ENCODE results near the gene MYO1G. TPM values are rescaled to one million over a fixed set of nuclear protein-coding genes. Genes with fewer than 3 reads are reported as not detected.

Gene MYO1G
- total and polyA plus RNA-seq, 9 of the 15 experiments (the other 6 are each of a cell fraction or from before 2014, with no cell fraction given) = 0.03 to 0.62 (median 0.13) TPM; not detected in 1

DNA sequence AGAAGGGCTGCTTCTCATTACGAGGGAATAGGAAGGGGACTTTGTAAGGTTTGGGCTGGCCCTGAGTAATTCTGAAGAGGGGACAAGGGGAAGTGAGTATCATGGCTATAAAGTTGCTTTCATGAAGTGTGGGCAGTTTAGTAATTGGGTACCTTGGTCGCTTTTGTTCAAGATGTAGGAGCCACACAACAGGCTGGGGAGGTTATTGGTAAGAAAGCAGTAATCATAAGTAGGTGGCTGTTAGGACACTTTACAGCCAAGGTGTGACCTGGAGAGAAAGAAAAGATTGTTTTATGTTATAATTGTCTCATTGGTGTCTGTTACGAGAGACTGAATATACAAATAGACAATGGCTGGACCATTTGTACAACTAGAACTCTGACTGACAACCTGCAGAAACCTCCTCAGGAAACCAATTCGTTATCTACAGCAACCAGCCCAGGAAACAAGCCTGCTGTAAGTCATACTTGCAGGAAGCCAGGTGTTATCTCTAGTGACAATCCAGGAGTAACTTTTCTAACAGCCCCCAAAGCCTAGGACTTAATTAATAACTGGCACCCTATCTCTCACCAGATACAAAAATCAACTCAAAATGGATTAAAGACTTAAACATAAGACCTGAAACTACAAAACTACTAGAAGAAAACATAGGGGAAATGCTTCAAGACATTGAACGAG, 16.2 kb upstream of the MYO1G start (continued):
- TF ChIP-seq, protein P1, sequence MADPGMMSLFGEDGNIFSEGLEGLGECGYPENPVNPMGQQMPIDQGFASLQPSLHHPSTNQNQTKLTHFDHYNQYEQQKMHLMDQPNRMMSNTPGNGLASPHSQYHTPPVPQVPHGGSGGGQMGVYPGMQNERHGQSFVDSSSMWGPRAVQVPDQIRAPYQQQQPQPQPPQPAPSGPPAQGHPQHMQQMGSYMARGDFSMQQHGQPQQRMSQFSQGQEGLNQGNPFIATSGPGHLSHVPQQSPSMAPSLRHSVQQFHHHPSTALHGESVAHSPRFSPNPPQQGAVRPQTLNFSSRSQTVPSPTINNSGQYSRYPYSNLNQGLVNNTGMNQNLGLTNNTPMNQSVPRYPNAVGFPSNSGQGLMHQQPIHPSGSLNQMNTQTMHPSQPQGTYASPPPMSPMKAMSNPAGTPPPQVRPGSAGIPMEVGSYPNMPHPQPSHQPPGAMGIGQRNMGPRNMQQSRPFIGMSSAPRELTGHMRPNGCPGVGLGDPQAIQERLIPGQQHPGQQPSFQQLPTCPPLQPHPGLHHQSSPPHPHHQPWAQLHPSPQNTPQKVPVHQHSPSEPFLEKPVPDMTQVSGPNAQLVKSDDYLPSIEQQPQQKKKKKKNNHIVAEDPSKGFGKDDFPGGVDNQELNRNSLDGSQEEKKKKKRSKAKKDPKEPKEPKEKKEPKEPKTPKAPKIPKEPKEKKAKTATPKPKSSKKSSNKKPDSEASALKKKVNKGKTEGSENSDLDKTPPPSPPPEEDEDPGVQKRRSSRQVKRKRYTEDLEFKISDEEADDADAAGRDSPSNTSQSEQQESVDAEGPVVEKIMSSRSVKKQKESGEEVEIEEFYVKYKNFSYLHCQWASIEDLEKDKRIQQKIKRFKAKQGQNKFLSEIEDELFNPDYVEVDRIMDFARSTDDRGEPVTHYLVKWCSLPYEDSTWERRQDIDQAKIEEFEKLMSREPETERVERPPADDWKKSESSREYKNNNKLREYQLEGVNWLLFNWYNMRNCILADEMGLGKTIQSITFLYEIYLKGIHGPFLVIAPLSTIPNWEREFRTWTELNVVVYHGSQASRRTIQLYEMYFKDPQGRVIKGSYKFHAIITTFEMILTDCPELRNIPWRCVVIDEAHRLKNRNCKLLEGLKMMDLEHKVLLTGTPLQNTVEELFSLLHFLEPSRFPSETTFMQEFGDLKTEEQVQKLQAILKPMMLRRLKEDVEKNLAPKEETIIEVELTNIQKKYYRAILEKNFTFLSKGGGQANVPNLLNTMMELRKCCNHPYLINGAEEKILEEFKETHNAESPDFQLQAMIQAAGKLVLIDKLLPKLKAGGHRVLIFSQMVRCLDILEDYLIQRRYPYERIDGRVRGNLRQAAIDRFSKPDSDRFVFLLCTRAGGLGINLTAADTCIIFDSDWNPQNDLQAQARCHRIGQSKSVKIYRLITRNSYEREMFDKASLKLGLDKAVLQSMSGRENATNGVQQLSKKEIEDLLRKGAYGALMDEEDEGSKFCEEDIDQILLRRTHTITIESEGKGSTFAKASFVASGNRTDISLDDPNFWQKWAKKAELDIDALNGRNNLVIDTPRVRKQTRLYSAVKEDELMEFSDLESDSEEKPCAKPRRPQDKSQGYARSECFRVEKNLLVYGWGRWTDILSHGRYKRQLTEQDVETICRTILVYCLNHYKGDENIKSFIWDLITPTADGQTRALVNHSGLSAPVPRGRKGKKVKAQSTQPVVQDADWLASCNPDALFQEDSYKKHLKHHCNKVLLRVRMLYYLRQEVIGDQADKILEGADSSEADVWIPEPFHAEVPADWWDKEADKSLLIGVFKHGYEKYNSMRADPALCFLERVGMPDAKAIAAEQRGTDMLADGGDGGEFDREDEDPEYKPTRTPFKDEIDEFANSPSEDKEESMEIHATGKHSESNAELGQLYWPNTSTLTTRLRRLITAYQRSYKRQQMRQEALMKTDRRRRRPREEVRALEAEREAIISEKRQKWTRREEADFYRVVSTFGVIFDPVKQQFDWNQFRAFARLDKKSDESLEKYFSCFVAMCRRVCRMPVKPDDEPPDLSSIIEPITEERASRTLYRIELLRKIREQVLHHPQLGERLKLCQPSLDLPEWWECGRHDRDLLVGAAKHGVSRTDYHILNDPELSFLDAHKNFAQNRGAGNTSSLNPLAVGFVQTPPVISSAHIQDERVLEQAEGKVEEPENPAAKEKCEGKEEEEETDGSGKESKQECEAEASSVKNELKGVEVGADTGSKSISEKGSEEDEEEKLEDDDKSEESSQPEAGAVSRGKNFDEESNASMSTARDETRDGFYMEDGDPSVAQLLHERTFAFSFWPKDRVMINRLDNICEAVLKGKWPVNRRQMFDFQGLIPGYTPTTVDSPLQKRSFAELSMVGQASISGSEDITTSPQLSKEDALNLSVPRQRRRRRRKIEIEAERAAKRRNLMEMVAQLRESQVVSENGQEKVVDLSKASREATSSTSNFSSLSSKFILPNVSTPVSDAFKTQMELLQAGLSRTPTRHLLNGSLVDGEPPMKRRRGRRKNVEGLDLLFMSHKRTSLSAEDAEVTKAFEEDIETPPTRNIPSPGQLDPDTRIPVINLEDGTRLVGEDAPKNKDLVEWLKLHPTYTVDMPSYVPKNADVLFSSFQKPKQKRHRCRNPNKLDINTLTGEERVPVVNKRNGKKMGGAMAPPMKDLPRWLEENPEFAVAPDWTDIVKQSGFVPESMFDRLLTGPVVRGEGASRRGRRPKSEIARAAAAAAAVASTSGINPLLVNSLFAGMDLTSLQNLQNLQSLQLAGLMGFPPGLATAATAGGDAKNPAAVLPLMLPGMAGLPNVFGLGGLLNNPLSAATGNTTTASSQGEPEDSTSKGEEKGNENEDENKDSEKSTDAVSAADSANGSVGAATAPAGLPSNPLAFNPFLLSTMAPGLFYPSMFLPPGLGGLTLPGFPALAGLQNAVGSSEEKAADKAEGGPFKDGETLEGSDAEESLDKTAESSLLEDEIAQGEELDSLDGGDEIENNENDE (IDR thresholded peaks at IDR 0.05; ENCODE audit: low read depth, low read length) = no peak
- TF ChIP-seq RFX7 (CRISPR knock-in tag; IDR thresholded peaks at IDR 0.05) (no peak), ZFP1 (CRISPR knock-in tag; IDR thresholded peaks at IDR 0.05) (no peak), SP2 (IDR thresholded peaks at IDR 0.05; ENCODE audit: extremely low read depth, low read depth, low read length, poor library complexity, severe bottlenecking) (no peak), ZBTB8A (IDR thresholded peaks at IDR 0.05; ENCODE audit: partially characterized antibody) (no peak), LARP7 (IDR thresholded peaks at IDR 0.05) (no peak), YBX1 (IDR thresholded peaks at IDR 0.05) (no peak), SMARCB1 (IDR thresholded peaks at IDR 0.05; ENCODE audit: insufficient read length, low read depth) (no peak), ERF (CRISPR knock-in tag; IDR thresholded peaks at IDR 0.05) (peak; percentile 39; the same call in 1 of the 2 replicates), TEAD2 (tag; IDR thresholded peaks at IDR 0.05) (no peak)
- TF ChIP-seq, protein P2, sequence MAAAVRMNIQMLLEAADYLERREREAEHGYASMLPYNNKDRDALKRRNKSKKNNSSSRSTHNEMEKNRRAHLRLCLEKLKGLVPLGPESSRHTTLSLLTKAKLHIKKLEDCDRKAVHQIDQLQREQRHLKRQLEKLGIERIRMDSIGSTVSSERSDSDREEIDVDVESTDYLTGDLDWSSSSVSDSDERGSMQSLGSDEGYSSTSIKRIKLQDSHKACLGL (CRISPR knock-in tag; IDR thresholded peaks at IDR 0.05; ENCODE audit: borderline replicate concordance, poor library complexity, severe bottlenecking) = no peak
- TF ChIP-seq, protein P3, sequence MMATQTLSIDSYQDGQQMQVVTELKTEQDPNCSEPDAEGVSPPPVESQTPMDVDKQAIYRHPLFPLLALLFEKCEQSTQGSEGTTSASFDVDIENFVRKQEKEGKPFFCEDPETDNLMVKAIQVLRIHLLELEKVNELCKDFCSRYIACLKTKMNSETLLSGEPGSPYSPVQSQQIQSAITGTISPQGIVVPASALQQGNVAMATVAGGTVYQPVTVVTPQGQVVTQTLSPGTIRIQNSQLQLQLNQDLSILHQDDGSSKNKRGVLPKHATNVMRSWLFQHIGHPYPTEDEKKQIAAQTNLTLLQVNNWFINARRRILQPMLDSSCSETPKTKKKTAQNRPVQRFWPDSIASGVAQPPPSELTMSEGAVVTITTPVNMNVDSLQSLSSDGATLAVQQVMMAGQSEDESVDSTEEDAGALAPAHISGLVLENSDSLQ (IDR thresholded peaks at IDR 0.05) = peak; percentile 96
- TF ChIP-seq, protein P4, sequence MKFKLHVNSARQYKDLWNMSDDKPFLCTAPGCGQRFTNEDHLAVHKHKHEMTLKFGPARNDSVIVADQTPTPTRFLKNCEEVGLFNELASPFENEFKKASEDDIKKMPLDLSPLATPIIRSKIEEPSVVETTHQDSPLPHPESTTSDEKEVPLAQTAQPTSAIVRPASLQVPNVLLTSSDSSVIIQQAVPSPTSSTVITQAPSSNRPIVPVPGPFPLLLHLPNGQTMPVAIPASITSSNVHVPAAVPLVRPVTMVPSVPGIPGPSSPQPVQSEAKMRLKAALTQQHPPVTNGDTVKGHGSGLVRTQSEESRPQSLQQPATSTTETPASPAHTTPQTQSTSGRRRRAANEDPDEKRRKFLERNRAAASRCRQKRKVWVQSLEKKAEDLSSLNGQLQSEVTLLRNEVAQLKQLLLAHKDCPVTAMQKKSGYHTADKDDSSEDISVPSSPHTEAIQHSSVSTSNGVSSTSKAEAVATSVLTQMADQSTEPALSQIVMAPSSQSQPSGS (CRISPR knock-in tag; IDR thresholded peaks at IDR 0.05) = no peak
